Neutrophil (primary cell): ENCODE measurements around the gene P2RY12.

ENCODE experiments used
- H3K27ac ChIP-seq: fragments of 200-600 bp; sonication (generic); 2 replicates; pipeline ENCODE4 v1.5.1; 2016; ENCODE audit warnings: mild to moderate bottlenecking, moderate library complexity
- H3K27me3 ChIP-seq: fragments of 200-600 bp; sonication (generic); 2 replicates; pipeline ENCODE4 v1.6.0; 2016; ENCODE audit warnings: mild to moderate bottlenecking
- H3K36me3 ChIP-seq: fragments of 200-600 bp; sonication (generic); 2 replicates; pipeline ENCODE4 v1.5.1; 2017
- H3K4me1 ChIP-seq, 2 experiments: fragments of 200-600 bp in 1 of 2; sonication (generic) in 1 of 2; 1 replicate in 1 of 2; 2 replicates in 1 of 2; pipeline versions ENCODE4 v1.5.1 to v1.6.1; 2013 to 2016; ENCODE audit warnings: low read depth in 1 of 2, low read length in 1 of 2, mild to moderate bottlenecking in 1 of 2, moderate library complexity in 1 of 2; ENCODE audit not compliant: control insufficient read depth in 1 of 2, insufficient read depth in 1 of 2
- H3K4me3 ChIP-seq, 2 experiments: fragments of 200-600 bp in 1 of 2; sonication (generic) in 1 of 2; 1 replicate in 1 of 2; 2 replicates in 1 of 2; pipeline ENCODE4 v1.5.1; 2013 to 2016; ENCODE audit warnings: low read depth in 1 of 2, low read length in 1 of 2, mild to moderate bottlenecking in 1 of 2, moderate library complexity in 1 of 2
- H3K9me3 ChIP-seq: fragments of 200-600 bp; sonication (generic); 2 replicates; pipeline ENCODE4 v1.5.1; 2016
- CTCF ChIP-seq: fragments of 200-600 bp; sonication (generic); IDR thresholded peaks from 2 replicates; pipeline ENCODE4 v1.5.1; 2016; ENCODE audit warnings: antibody characterized with exemption

The P2RY12 gene

DNA sequence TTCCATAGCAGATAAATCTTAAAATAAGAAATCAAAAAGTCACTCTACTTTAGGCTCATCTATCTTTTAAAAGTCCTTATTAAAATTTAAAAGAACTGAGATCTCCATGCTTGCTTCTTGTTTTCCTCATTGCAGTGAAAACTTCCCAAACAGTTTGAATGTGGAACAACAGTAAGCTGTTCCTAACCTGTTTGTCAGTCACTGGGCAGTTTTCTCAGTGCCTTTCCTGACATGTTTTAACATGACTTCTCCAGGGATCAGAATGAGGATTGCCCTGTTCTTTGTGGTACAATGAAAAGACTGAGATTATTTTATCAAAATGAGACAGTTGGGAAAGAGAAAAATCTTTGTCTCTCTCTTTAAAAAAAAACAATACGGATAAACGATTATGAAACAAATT, 68.7 kb downstream of the P2RY12 start:
- no peak overlapping the region for H3K27ac ChIP-seq
- H3K4me1 ChIP-seq = peaks cover 42 to 46% of the 10 kb centered on the region in 2 experiments
- no peak overlapping the region for H3K4me3 ChIP-seq
- H3K27me3 ChIP-seq = no peaks in the 10 kb centered on the region
- H3K9me3 ChIP-seq = no peaks in the 10 kb centered on the region
- H3K36me3 ChIP-seq = no peaks in the 10 kb centered on the region
- no peak for TF ChIP-seq CTCF

DNA sequence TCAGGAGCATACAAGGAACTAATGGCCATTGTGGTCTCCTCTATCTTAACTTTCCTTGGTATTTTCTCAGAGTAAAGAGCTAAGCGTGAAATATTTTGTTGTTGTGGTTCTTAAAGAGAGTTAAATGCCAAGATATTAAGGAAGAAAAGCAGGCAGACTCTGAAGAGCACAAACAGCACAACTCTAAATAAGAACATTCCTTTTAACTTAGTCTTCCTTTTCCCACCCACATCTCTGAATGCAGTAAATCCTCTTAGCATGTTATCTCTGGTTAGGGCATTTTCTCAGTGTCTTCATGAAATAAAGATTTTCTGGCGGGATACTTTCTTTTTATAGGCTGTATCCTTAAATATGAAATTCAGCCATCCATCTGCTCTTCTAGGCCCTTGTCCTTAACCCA, 69.4 kb downstream of the P2RY12 start:
- Histone ChIP-seq H3K9me3 (no peaks in the 10 kb centered on the region), H3K36me3 (no peaks in the 10 kb centered on the region), H3K4me3 (no peak overlapping the region), H3K27me3 (no peaks in the 10 kb centered on the region), H3K27ac (no peak overlapping the region), H3K4me1 (peaks cover 35 to 39% of the 10 kb centered on the region in 2 experiments)
- TF ChIP-seq CTCF = no peak

DNA sequence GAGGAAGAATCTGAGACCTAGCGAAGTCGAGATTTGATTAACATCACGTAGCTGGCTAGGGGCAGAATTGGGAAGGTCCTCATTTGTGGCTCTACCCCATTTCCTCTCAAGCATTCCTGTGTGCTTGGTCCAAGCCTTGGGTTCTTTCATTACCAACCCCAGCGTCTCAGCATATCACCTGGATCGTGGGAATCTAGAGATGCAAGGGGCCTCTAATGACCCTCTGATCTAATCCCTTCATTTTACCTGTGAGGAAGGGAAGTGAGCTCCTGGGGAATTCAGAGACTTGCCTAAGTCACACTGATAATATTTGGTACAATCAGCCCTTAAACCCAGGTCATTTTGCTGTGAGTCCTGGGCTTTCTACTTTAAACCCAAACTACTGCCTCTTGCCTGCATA, 70.0 kb downstream of the P2RY12 start:
- H3K4me1 ChIP-seq = peaks cover 30 to 34% of the 10 kb centered on the region in 2 experiments
- H3K4me3 ChIP-seq = no peak overlapping the region
- TF ChIP-seq CTCF = no peak
- H3K27me3 ChIP-seq = no peaks in the 10 kb centered on the region
- H3K27ac ChIP-seq = peak overlapping the region; percentile 32
- no peaks in the 10 kb centered on the region for H3K36me3 ChIP-seq
- no peaks in the 10 kb centered on the region for H3K9me3 ChIP-seq

- H3K4me3 ChIP-seq = no peak overlapping the region
- no peaks in the 10 kb centered on the region for H3K9me3 ChIP-seq
- no peaks in the 10 kb centered on the region for H3K36me3 ChIP-seq
- no peak for TF ChIP-seq CTCF
- peak overlapping the region; percentile 32 for H3K27ac ChIP-seq
- peaks cover 25 to 29% of the 10 kb centered on the region in 2 experiments for H3K4me1 ChIP-seq
- H3K27me3 ChIP-seq = no peaks in the 10 kb centered on the region
Measured at GRCh38 chr3:151314137-151314536, 70.4 kb downstream of the P2RY12 start.

GRCh38 chr3:151312972-151313371, 71.6 kb downstream of the P2RY12 start:
- Histone ChIP-seq H3K4me1 (peaks cover 13 to 18% of the 10 kb centered on the region in 2 experiments), H3K9me3 (no peaks in the 10 kb centered on the region), H3K4me3 (no peak overlapping the region), H3K27me3 (no peaks in the 10 kb centered on the region), H3K27ac (no peak overlapping the region), H3K36me3 (no peaks in the 10 kb centered on the region)
- TF ChIP-seq CTCF = no peak

GRCh38 chr3:151309566-151309965, 75.0 kb downstream of the P2RY12 start:
- H3K36me3 ChIP-seq = no peaks in the 10 kb centered on the region
- no peak overlapping the region for H3K27ac ChIP-seq
- H3K4me1 ChIP-seq = peaks cover 6% of the 10 kb centered on the region in 2 experiments
- TF ChIP-seq CTCF = no peak
- no peaks in the 10 kb centered on the region for H3K27me3 ChIP-seq
- no peaks in the 10 kb centered on the region for H3K9me3 ChIP-seq
- H3K4me3 ChIP-seq = no peak overlapping the region
